22Rv1 (cell line): Measurements from ENCODE around the gene NDC80.

Experiments used
- H3K27ac ChIP-seq: fragments of 450-650 bp; 2 replicates; pipeline ENCODE4 v1.5.1; 2017
- CTCF ChIP-seq: fragments of 450-650 bp; IDR thresholded peaks from 2 replicates; pipeline ENCODE4 v1.5.1; 2017; ENCODE audit warnings: mild to moderate bottlenecking
- ZFX ChIP-seq: fragments of 450-650 bp; IDR thresholded peaks from 2 replicates; pipeline ENCODE4 v1.6.1; 2017; ENCODE audit warnings: antibody characterized with exemption, borderline replicate concordance

The NDC80 gene

DNA sequence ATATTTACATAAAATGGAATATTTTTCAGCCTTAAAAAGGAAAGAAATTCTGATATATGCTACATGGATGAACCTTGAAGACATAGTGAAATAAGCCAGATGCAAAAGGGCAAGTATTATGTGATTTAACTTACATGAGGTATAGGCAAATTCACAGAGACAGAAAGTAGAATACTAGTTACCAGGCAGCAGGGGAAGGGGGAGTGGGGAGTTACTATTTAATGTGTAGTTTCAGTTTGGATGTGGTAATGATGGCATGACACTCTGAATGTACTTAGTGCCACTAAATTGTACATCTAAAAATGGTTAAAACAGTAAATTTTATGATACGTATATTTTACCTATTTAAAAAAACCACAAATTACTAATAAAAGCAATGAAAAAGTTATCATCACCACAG is 12.1 kb upstream of the NDC80 start:
- TF ChIP-seq ZFX = no peak
- TF ChIP-seq CTCF = no peak
- no peak overlapping the region for H3K27ac ChIP-seq

GRCh38 chr18:2564373-2564772 is 7.0 kb upstream of the NDC80 start:
- TF ChIP-seq CTCF = no peak
- TF ChIP-seq ZFX = no peak

GRCh38 chr18:2568129-2568528 is 3.2 kb upstream of the NDC80 start:
- no peak overlapping the region for H3K27ac ChIP-seq
- no peak for TF ChIP-seq CTCF
- TF ChIP-seq ZFX = no peak

More at GRCh38 chr18:2564373-2564772, 7.0 kb upstream of the NDC80 start:
- H3K27ac ChIP-seq = no peak overlapping the region

DNA sequence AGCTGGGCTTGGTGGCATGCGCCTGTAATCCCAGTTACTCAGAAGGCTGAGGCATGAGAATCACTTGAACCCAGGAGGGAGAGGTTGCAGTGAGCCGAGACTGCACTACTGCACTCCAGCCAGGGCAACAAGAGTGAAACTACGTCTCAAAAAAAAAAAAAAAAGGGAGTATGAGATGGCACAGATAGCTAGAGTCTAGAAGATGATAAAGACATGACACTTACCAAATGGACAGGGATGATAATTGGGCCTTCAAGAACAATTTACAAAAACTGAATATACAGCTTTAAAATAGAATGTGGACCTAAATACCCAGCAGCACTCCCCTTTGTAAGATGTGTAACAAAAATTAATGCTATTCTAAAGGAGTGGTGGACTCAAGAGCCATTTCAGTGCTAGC is 2.8 kb upstream of the NDC80 start:
- no peak for TF ChIP-seq ZFX
- TF ChIP-seq CTCF = no peak
- H3K27ac ChIP-seq = no peak overlapping the region

DNA sequence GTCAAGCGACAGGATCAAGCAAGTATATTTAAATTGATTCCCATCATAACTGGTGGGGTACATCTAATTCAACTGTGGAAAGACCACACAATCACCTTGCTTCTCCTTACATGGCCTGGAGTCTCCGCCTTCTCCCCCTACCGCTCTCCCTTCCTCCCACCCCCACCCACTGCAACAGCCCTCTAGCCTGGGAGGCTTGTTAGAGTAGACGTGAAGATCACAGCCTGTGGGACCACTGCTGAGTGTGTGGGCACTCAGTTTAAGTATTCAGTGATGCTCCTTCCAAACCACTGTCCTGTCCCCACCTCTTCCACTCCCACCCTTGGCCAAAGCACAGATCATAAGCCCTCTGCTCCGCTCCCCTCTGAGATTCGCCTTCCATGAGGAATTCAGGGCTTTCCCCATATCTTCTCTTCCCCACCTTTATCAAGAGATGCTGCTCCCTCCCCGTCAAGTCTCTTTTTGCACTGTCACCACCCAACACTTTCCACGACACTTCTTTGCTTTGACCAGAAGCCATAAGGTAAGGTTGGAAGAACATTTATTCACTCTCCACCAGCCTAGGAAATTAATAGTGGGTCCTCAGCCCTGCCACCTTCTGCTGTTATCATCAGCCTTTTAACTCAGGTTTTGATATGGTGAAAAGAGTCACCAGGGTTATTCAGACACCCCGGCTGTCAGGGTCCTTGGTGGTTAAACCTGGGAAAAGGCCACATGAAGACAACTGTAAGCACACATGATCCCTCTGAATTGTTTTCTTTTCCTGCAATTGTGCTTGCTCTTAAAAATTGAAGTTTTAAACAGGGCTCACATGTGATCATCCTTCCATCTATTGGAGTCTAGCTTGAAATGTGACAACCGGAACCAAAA is 1.8 kb upstream of the NDC80 start:
- no peak for TF ChIP-seq CTCF
- no peak for TF ChIP-seq ZFX
- no peak overlapping the region for H3K27ac ChIP-seq

DNA sequence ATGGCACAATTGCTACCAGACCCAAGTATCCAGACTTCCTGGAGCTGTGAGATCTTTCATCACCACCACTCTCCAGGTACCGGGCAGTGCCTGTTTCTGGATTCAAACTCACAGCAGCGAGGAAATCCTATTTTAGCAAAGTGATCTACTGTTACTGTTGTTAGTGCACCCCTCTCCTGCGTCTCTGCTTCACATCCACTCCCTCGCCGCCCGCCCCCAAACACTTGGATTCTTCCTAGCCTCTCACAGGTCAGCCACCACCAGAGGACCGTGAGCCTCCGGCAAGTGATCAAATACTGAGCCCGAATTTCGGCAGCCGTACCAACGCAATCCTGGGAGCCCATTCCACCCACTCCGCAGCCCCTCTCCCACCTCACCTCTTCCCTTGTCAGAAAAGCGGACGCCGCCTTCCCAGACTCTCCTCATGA is 571 bp upstream of the NDC80 start:
- TF ChIP-seq CTCF = no peak
- no peak for TF ChIP-seq ZFX

DNA sequence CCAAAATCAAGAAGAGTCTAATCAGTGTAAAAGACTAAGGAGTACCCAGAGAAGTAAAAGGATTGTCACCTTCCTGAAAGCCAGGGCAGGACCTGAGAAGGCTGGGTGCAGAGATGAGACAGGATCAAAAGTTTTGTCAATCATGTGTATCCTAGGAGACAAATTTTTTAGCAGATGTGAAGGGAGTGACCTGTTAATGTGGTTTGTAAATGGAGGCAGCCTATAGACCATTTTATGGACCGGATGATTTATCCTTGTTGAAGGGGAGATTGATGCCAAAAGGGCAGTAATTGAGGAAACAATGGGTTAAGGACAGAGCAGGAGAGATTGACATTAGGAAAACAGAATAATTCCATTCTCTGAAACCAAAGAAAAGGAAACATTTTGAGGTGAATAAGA is 813 bp downstream of the NDC80 start:
- peak overlapping the region; percentile 84 for H3K27ac ChIP-seq
- no peak for TF ChIP-seq ZFX
- TF ChIP-seq CTCF = no peak

More for the DNA sequence above, 571 bp upstream of the NDC80 start:
- H3K27ac ChIP-seq = peak overlapping the region; percentile 84
